D721Med (cell line): Measurements from ENCODE around the gene NCKAP5.

Experiments used
- DNase-seq: peaks from one replicate; pipeline ENCODE4 v3.0.0; 2011; ENCODE audit warnings: low spot score; ENCODE audit not compliant: insufficient read length
- FAIRE-seq: peaks from 2 replicates; lab custom pipeline; 2011; peaks lifted over from hg19 to GRCh38; lab: Jason Lieb, UNC
- CTCF ChIP-seq: IDR thresholded peaks from 2 replicates; pipeline ENCODE4 v1.5.1; 2012; ENCODE audit warnings: mild to moderate bottlenecking, control low read depth; ENCODE audit not compliant: insufficient read depth; ENCODE audit errors: missing control alignments

The NCKAP5 gene

GRCh38 chr2:133139847-133140533 lies 428.3 kb downstream of the NCKAP5 start:
- DNase-seq: no peak
- no peak for TF ChIP-seq CTCF
- FAIRE-seq: no peak

GRCh38 chr2:133138693-133139092 lies 429.6 kb downstream of the NCKAP5 start:
- DNase-seq (no peak), FAIRE-seq (no peak)
- no peak for TF ChIP-seq CTCF

GRCh38 chr2:133135035-133135654 lies 433.1 kb downstream of the NCKAP5 start:
- no peak for TF ChIP-seq CTCF
- FAIRE-seq (no peak), DNase-seq (no peak)

- TF ChIP-seq CTCF: no peak
- DNase-seq (no peak), FAIRE-seq (no peak)
These were observed 437.6 kb downstream of the NCKAP5 start for GRCh38 chr2:133130548-133131246.

GRCh38 chr2:133124446-133124845 lies 443.8 kb downstream of the NCKAP5 start:
- FAIRE-seq (no peak), DNase-seq (no peak)
- TF ChIP-seq CTCF: no peak

GRCh38 chr2:133123904-133124303 lies 444.4 kb downstream of the NCKAP5 start:
- FAIRE-seq (no peak), DNase-seq (no peak)
- TF ChIP-seq CTCF: no peak
